ENCODE measurements around the gene SNRPB. TPM values are rescaled to one million over a fixed set of nuclear protein-coding genes. Genes with fewer than 3 reads are reported as not detected.

The SNRPB gene
- total RNA-seq, 1 donor from 2014 or later = 83.5 TPM

DNA sequence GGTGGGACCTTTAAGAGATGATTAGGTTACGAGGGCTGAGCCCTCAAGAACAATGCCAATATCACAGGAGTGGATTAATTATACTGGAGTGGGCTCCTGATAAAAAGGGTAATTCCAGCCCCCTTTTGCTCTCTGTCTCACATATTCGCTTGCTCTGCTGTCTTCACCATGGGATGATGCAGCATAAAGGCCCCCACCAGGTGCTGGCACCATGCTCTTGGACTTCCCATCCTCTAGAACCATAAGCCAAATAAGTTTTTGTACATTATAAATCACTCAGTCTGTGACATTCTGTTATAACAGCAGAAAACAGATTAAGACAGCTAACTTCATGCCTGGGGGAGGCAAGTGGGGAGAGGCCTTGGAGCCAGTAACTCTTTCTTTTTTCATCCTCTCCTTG is 9.8 kb upstream of the SNRPB start:
- Histone ChIP-seq H3K27me3 (no peaks in the 10 kb centered on the region), H3K27ac (no peak overlapping the region), H3K36me3 (peaks cover 48 to 50% of the 10 kb centered on the region in 2 donors), H3K9me3 (no peaks in the 10 kb centered on the region), H3K4me3 (no peak overlapping the region), H3K4me1 (no peaks in the 10 kb centered on the region)
- intact Hi-C loops (cut with DNase I) = no loop called here
- TF ChIP-seq, protein P1, sequence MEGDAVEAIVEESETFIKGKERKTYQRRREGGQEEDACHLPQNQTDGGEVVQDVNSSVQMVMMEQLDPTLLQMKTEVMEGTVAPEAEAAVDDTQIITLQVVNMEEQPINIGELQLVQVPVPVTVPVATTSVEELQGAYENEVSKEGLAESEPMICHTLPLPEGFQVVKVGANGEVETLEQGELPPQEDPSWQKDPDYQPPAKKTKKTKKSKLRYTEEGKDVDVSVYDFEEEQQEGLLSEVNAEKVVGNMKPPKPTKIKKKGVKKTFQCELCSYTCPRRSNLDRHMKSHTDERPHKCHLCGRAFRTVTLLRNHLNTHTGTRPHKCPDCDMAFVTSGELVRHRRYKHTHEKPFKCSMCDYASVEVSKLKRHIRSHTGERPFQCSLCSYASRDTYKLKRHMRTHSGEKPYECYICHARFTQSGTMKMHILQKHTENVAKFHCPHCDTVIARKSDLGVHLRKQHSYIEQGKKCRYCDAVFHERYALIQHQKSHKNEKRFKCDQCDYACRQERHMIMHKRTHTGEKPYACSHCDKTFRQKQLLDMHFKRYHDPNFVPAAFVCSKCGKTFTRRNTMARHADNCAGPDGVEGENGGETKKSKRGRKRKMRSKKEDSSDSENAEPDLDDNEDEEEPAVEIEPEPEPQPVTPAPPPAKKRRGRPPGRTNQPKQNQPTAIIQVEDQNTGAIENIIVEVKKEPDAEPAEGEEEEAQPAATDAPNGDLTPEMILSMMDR (IDR thresholded peaks at IDR 0.05) = no peak
- DNase-seq (ENCODE audit: low spot score in 2 of 2) = no peak

DNA sequence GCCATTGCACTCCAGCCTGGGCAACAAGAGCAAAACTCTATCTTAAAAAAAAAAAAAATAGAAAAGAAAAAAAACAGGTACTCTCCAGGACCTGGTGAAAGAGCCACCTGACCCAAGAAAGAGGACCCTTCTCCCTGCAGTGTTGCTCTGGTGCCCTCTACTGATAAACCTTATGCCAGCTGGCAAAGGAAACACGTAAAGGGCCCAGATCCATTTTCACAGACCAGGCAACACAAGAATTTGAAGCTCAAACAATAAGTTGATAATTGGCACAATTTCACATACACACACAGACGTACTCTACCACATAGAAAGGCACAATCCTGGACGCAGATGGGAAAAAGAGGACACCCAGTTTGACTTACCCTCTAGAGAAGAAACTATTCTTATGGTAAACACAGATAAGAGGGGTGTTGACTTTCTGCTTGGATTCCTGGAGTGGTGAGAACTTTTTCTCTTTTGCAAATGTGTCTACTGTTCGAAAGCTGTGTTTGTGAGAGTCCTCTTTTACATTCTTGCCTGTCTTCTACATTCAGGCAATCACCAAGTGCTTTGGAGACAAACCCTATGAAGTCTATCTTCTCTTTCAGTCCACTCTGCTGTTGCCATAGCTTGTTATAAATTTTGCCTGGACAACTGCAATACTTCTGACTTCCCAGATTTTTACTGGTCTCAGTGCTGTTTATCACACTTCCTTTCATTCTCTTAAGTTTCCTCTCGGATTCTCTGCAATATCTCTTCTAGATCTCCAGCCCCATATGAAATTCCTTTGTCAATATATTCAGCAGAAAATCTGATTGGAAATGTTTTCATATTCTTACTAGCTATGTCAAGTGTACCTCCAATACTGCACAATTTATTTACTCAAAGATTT is 6.4 kb upstream of the SNRPB start:
- H3K27me3 ChIP-seq = no peaks in the 10 kb centered on the region
- intact Hi-C loops (cut with DNase I) = no loop called here
- peaks cover 16 to 21% of the 10 kb centered on the region in 2 donors for H3K36me3 ChIP-seq
- H3K4me1 ChIP-seq = no peaks in the 10 kb centered on the region
- DNase-seq (ENCODE audit: low spot score in 2 of 2) = no peak
- no peak overlapping the region for H3K4me3 ChIP-seq
- no peak overlapping the region for H3K27ac ChIP-seq
- TF ChIP-seq, protein P1 (IDR thresholded peaks at IDR 0.05) = no peak
- H3K9me3 ChIP-seq = no peaks in the 10 kb centered on the region

DNA sequence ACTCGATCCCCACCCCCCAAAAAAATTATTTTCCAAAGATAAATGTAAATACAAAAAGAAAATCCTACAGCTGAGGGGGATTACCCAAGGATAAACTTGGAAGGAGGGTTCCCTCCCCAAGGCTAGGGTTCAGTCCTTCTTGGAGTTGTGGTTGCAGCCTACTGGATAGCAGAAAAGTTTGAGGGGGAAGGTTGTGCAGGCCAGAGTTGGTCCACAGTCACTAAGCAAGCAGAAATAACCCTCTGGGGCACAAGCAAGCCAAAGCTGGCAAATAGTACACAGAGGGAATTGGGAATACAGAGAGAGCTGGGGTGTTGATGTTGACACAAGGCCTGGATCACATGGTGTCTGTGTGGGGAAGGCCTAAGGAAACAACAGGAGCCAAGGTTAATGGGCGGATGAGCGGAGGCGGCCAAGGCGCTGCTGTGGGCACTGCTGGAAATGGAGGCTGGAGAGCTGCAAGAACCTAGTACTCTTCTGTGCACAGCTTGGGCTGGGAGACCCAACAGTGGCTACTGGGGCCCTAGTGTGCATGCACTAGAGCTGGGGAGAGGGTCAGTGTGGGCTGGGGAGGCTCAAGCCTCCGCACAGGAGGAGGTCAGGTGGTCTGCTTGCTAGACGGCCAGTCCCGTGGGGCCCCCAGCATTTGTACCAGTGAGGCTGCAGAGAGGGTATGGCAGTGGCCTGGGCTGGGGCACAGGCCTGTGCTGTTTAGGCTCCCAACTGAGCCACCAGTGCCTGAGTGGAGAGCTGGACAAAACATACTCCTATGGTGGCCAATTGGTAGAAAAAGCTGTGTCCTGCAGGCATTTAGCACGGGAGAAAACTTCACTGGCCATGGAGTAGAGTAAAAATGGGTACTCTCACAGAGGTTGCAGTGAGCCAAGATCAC is 5.5 kb upstream of the SNRPB start:
- Histone ChIP-seq H3K27me3 (no peaks in the 10 kb centered on the region), H3K9me3 (no peaks in the 10 kb centered on the region), H3K27ac (no peak overlapping the region), H3K4me3 (no peak overlapping the region), H3K4me1 (peaks cover 0 to 3% of the 10 kb centered on the region in 2 donors), H3K36me3 (peaks cover 12% of the 10 kb centered on the region in 2 donors)
- DNase-seq (ENCODE audit: low spot score in 2 of 2) = no peak
- TF ChIP-seq, protein P1 (IDR thresholded peaks at IDR 0.05) = no peak
- intact Hi-C loops (cut with DNase I) = no loop called here

DNA sequence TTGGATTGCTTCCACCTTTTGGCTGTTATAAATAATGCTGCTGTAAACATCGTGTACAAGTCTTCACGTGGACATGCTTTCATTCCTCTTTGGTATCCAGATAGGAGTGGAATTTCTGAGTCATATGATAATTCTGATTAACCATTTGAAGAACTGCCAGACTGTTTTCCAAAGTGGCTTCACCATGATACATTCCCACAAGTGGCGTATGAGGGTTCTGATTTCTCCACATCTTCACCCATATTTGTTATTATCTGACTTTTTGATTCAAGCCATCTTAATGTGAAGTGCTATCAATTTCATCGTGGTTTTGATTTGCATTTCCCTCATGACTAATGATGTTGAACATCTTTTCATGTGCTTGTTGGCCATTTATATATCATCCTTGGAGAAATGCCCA is 2.9 kb upstream of the SNRPB start:
- Histone ChIP-seq H3K9me3 (no peaks in the 10 kb centered on the region), H3K27ac (no peak overlapping the region), H3K4me3 (no peak overlapping the region), H3K27me3 (no peaks in the 10 kb centered on the region), H3K36me3 (no peaks in the 10 kb centered on the region), H3K4me1 (peaks cover 4 to 11% of the 10 kb centered on the region in 2 donors)
- TF ChIP-seq, protein P1 (IDR thresholded peaks at IDR 0.05) = no peak
- no peak for DNase-seq (ENCODE audit: low spot score in 2 of 2)
- intact Hi-C loops (cut with DNase I) = loop anchor here (5.0 kb wide), 2 partner anchors 179 to 581 kb away; partner anchors contain the start of gene NOP56

DNA sequence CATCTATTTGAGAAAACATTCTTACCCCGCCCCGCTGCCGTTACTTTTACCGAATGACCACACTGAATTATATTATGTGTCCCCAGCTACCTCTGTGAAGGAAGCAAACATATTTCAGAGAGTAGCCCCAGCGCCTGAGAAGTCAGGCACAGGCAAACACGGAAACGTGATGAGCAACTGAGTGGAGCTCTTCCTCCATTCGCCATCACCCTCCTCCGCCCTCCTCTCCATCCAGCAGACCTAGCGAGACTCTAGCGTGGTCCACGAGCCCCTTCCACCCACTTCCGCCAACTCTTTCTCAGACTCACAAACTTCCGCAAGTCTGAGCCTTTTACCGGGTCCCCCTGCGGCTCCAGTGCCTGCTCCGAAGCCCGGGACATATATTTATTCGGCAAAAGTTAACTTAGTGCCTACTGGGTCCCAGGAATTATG is 582 bp downstream of the SNRPB start:
- H3K4me3 ChIP-seq = peak overlapping the region; percentile 76 to 81
- DNase-seq (ENCODE audit: low spot score in 2 of 2) = peak in 1 of 2 donors; percentile 73
- intact Hi-C loops (cut with DNase I) = loop anchor here (1.0 to 10.0 kb wide), 7 partner anchors 38 to 1351 kb away; partner anchors contain the start of genes NOP56, NSFL1C, PSMF1 and ZNF343
- peak overlapping the region; percentile 94 to 96 for H3K27ac ChIP-seq
- H3K4me1 ChIP-seq = peaks cover 4 to 18% of the 10 kb centered on the region in 2 donors
- H3K36me3 ChIP-seq = peaks cover 24 to 26% of the 10 kb centered on the region in 2 donors
- TF ChIP-seq, protein P1 (IDR thresholded peaks at IDR 0.05) = no peak
- H3K9me3 ChIP-seq = no peaks in the 10 kb centered on the region
- no peaks in the 10 kb centered on the region for H3K27me3 ChIP-seq

All from ascending aorta (tissue), 2 donors.